ENCODE results near the gene CXCL5.
"Not testable (repeated sequence)": the region's sequence is repeated elsewhere in the genome, so short reads cannot be mapped to it uniquely, and the experiment has no call there.

CXCL5 gene

DNA sequence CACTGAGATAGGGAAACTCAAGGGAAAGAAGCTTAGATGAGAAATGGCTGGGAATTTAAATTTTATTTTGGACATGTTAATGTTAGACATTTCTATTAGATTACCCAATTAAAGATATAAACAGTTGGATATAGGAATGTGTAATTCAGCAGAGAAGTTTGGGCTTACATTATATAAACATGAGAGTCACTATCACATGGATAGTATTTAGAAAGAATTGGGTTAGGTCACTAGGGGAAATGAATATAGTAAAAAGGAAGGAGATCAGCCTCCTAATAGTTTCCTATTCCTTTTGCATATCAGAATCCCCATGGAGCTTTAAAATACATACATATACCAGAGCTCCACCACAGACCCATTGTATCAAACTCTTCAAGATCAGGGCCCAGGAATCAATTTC lies 19.6 kb upstream of the CXCL5 start:
- no peak overlapping the region for H3K4me3 ChIP-seq (ENCODE audit: low read depth, low read length)
- no peak for DNase-seq (ENCODE audit: low read depth)

DNA sequence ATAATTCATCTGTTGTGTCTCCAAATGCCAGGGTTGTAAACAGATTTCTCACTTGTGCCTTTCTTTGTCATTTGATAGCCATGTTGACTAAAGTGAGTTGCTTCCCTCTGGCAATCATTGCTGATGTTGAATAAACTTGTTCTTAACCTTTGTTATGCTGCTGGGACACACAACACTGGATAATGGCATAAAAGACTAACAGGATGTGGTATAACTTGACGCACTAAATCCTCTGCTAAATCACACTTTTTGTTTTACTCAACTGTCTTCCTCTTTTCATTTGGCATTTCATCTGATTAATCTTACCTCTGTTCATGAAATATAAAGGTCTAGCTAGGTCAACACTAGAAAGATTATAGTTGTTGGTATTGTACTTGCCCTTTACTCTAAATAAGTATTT lies 17.6 kb upstream of the CXCL5 start:
- H3K4me3 ChIP-seq (ENCODE audit: low read depth, low read length), result no peak overlapping the region
- no peak for DNase-seq (ENCODE audit: low read depth)

DNA sequence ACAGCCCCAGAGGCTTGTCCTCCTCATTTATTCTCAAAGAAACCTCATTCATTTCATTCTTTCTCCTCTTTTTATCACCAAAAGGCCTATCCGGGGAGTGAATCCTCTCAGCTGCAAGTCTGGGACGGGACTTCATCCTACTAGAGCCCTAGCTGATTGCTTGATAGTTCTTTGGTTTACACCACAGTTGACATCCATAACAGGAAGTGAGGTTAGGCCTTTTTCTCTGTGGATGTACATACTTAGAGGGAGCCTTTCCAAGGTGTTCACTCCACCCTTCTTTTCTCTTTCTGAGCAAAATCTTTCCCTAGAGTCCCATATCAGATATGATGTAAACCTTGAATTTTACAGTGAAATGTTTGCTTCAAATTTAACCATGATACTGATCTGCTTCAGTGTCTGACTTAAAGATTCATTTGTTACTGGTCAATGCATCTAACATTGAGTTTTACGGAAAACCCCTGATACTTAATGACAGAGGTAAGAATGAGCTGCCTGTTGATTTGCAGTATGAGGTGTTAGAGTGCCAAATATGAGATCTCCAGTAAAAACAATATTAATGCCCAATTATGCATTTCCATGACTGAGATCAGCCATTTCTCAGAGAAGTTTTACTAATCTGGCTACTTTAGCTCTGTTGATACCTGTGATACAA lies 16.8 kb upstream of the CXCL5 start:
- DNase-seq (ENCODE audit: low read depth), result no peak

DNA sequence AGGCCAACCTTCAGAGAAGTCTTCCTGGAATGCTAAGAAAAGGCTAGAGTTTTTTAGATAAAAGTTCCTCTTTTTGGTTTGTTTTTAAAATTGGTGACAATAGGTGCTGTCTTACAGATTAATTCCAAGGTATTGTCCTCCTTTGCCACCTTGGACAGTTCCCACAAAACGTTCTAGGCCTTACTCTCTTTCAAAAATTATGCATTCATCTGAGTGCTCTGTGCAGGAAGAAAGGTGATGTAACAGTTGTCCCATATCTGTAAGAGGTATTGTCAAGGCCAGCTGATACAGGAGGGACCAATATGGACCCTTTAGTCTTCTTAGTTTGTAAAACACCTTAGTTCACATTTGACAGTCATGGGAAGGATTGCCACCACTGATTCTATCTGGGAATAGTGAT lies 15.9 kb upstream of the CXCL5 start:
- H3K4me3 ChIP-seq (ENCODE audit: low read depth, low read length), result no peak overlapping the region
- DNase-seq (ENCODE audit: low read depth), result no peak

More for the DNA sequence above, 16.8 kb upstream of the CXCL5 start:
- no peak overlapping the region for H3K4me3 ChIP-seq (ENCODE audit: low read depth, low read length)

DNA sequence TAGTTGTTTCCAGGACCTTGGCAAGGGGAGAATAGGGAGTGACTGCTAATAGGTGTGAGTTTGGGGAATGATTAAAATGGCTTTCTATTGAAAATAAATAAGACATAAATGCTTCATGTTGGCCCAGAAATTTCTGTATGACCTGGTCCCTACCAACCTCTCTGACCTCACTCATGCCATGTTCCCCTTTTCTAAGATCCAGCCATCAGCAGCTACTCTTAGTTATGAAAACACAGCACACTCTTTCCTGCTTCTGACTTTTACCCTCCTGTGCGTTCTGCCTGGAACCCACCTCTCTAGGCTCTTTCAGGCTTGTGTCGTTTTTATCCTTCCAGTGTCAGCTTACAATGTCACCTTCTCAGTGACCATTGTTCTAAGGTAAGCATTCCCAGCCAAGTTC lies 14.8 kb upstream of the CXCL5 start:
- no peak overlapping the region for H3K4me3 ChIP-seq (ENCODE audit: low read depth, low read length)
- DNase-seq (ENCODE audit: low read depth), result no peak

DNA sequence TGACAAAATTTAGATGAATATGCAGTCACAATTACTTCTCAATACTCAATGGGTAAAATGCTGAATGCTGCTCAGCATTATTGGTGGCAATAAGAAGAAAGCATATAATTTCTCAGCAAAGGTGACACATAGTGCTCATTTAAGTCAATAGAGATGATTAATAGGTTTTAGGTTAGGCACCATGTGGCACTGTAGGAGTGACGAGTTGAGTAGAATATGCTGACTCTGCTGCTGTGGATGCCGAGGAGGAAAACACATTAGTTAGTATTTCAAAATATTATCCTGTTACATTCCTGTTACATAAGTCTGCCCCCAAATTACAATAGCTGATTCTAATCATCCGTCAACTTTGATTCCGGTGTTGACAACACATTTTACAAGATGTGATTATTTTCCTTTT lies 13.7 kb upstream of the CXCL5 start:
- no peak overlapping the region for H3K4me3 ChIP-seq (ENCODE audit: low read depth, low read length)
- no peak for DNase-seq (ENCODE audit: low read depth)

DNA sequence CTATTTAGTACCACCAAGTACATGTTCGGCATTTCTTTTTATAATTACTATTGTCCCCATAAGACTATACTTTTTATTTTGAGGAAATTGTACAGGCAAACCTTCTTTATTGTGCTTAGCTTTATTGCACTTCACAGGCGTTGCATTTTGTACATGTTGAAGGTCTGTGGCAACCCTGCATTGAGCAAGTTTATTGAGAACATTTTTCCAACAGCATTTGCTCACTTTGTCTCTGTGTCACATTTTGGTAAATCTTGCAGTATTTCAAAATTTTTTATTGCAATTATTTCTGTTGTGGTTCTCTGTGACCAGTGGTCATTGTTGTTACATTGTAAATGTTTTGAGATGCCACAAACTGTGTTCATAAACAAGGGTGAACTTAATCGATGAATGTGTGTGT lies 10.8 kb upstream of the CXCL5 start:
- H3K4me3 ChIP-seq (ENCODE audit: low read depth, low read length), result no peak overlapping the region
- no peak for DNase-seq (ENCODE audit: low read depth)

DNA sequence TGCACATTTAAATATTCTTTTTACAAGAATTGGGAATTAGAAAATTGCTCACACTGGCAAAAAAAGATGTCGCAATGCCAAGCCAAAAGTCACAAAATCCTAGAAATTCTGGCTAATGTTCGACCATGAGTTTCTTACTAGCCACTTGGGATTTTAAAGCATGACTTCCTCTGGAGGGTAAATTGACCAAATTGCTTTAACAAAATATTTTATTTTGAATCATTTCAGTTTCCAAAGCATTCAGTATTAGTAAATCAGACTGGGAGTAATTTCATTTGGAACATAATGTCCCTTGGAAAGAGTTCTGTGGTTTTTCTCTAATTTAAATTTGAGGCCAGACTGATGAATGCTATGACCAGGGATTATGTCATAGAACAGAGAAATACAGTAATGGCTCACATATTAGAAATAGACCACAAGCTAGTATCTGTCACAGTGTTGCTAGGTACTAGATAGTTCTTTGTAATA lies 7.6 kb upstream of the CXCL5 start:
- peak; percentile 75 for DNase-seq (ENCODE audit: low read depth)
- no peak overlapping the region for H3K4me3 ChIP-seq (ENCODE audit: low read depth, low read length)

DNA sequence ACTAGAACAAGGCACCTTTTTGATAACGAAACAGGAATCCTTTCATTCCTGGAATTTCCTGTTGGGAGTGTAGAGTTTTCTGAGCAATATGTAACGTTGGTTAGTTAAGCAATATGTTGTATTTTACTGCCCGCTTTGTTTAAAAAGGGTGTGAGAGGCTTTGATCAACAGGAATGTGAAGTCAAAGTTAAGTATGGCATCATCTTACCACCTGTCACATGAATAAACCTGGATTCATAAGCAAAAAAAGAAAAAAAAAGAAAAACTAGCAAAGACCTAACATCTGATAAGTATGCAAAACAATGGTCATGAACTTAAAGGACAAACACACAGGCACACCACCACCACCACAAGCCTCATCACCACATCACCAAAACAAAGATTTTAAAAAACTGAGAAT lies 7.1 kb upstream of the CXCL5 start:
- no peak for DNase-seq (ENCODE audit: low read depth)
- no peak overlapping the region for H3K4me3 ChIP-seq (ENCODE audit: low read depth, low read length)

DNA sequence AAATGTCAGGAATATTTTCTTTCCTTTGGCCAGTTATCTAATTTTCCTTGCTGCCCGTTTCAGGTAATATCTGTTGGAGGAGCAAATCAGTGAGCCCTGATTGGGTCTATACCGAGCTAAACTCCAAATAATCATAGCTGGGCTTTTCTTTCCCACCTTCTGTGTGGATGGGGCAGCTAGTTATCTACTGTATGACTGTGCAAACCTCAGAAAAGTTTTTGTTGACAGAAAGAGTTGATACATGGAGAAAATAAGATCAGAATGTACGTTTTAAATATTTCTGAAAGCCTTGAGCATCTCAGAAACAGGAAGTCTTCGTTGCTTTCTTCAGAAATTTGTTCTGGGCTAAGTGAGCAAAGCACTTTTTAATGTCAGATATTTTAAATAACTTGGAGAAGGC lies 6.2 kb upstream of the CXCL5 start:
- DNase-seq (ENCODE audit: low read depth), result no peak
- no peak overlapping the region for H3K4me3 ChIP-seq (ENCODE audit: low read depth, low read length)

DNA sequence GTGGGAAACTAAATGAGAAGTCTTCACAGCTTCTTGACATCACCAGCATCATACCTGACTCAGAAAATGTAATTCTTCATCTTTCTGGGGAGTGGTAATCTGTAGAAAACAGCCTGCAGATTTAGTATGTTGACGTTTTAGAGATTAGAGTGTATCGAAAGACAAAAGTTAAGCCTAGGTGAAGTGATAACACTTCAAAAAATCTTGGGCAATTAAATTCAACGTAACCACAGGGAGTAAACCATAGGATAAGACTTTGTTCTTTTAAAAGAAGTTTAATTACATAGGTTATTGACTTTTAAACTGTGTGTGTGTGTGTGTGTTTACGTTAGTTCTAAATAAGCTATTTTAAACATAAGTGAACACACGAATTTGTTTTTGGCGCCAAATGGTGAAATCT lies 1.8 kb upstream of the CXCL5 start:
- DNase-seq (ENCODE audit: low read depth), result no peak

DNA sequence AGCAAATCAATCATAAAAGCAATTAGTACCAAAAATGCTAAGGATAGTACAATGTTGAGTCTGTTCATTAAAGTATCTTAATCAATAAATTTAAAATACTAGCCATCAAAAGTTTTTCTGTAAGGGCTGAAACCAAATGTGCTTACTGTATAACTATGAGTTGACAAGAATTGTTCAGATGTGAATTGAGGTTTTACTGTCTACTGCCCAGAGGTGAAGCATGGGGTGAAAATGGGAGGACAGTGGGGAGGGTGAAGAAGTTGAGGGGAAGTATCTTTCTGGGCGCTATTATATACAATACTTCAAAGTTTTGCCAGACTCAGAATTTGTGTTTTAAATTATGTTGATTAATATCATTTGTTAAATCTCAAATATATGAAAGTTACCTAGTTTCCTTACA lies 6.4 kb downstream of the CXCL5 start:
- no peak overlapping the region for H3K4me3 ChIP-seq (ENCODE audit: low read depth, low read length)
- no peak for DNase-seq (ENCODE audit: low read depth)

More for the DNA sequence above, 1.8 kb upstream of the CXCL5 start:
- H3K4me3 ChIP-seq (ENCODE audit: low read depth, low read length), result no peak overlapping the region

DNA sequence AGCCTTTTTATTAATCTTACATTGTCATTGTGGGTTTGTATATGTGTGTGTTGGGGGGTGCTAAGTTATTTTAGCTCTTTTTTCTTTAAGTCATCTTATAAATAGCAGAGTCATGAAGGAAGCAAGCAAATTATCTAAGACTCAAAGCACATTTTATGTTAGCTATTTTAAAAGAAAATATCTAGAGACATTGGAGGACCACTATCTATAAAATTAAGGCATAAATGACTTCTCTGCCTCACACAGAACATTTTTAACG lies 6.8 kb downstream of the CXCL5 start:
- no peak for DNase-seq (ENCODE audit: low read depth)
- no peak overlapping the region for H3K4me3 ChIP-seq (ENCODE audit: low read depth, low read length)

DNA sequence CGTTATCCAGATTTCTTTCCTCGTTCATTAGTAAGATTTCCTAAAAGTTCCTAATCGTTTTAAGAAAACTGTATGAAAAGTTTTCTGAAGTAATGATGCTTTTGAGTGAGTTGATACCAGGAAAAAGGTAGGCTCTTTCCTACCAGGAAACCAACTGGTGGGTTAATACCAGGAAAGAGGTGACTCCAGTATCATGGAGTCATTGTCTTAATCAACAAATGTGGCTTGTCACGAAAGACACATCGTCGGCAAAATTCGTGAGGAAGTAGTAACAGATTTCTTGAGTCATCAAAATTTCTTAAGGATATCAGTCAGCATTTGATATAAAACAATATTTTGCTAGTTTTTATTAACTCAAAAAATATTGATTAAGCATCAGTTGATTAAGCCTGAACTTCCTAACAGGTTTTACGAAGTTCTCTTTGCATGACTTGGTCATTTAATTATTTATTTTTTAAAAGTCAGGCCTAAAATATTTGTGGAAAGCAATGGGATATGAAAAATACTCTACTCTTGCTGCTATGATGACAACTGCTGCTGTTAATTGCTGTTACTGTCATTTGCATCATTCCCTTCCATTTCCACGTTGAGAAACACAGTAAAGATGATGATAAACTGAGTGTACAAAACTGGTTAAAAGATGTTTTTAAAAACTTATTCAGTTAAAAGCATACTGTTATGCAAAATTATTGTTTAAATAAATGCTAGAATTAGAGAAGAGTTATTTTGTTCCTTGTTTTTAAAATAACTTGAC lies 7.3 kb downstream of the CXCL5 start:
- DNase-seq (ENCODE audit: low read depth), result no peak
- H3K4me3 ChIP-seq (ENCODE audit: low read depth, low read length), result no peak overlapping the region

DNA sequence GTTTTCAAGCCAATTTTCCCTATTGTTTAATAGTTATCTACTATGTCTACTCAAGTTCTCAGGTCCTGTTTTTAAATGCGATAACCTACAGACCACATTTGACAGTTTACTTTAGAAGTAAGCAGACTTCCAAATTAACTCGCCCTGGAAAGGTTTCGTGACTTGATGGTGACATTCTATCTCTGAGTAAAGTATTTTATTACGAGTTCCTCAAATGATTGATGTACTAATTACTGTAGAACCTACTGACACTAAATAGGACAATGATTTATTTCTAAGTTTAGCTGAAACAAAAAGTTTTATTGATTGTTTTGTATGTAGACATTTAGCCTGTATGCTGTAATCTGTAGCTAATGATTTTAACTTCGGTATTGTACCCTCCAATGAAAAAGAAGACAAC lies 8.5 kb downstream of the CXCL5 start:
- no peak for DNase-seq (ENCODE audit: low read depth)
- H3K4me3 ChIP-seq (ENCODE audit: low read depth, low read length), result no peak overlapping the region

DNA sequence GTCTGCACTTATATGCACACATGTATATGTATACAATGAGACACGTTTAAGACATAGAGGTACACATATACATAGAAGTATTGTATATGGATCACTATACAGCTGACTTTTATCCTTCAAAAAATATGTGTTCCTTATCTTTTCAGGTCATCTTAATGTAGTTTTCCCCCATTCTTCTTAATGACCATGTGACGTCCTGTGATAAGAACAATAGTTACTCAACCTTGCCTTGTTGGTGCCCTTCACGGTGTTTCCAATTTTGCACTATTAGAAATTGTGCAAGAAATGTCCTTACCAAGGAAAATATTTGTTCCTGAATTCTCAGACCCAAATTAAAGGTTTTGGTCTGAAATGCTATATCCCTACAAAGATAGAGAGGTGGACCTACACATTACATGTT lies 9.4 kb downstream of the CXCL5 start:
- no peak overlapping the region for H3K4me3 ChIP-seq (ENCODE audit: low read depth, low read length)
- no peak for DNase-seq (ENCODE audit: low read depth)

DNA sequence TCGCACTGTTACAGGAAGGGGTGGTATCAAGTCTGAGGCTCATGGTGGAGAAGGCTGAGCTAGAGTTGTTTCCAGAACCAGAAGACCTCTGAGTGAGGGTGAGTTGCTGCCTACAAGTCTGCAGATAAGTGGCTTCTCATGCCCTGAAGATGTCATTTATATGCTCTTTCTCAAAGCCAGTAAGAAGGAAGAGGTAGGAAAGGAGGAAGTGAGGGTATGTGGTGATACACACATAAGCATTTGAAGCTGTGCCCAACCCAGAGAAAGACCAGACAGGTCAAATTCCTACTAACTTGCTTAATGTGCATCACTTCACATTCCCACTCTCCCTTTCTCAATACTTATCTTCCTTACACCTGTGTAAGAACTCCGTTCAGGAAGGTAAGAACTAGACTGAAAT lies 10.4 kb downstream of the CXCL5 start, which contains the start of gene PPBP:
Gene PPBP (minus strand): TSS at position 130 of the 400 bp plus-strand sequence. CDS start 87 bp downstream, at position 43.
- no peak within 1 kb of the TSS for H3K4me3 ChIP-seq (ENCODE audit: low read depth, low read length)
- DNase-seq (ENCODE audit: low read depth), result no peak

DNA sequence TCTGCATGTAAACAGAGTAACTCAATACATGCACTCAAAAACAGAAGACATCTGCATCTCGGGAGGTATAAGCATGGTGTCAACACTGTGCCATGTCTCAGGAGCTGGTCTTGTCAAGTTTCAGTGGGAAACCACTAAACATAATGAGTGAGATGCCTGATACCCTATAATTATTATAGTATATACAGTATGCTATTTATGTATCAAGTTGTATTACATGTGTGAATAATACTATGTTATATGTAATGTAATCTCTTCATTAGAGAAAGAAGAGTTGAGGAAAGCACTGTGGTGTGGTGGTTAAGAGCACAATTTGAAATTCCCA lies 13.0 kb downstream of the CXCL5 start:
- no peak overlapping the region for H3K4me3 ChIP-seq (ENCODE audit: low read depth, low read length)
- no peak for DNase-seq (ENCODE audit: low read depth)

DNA sequence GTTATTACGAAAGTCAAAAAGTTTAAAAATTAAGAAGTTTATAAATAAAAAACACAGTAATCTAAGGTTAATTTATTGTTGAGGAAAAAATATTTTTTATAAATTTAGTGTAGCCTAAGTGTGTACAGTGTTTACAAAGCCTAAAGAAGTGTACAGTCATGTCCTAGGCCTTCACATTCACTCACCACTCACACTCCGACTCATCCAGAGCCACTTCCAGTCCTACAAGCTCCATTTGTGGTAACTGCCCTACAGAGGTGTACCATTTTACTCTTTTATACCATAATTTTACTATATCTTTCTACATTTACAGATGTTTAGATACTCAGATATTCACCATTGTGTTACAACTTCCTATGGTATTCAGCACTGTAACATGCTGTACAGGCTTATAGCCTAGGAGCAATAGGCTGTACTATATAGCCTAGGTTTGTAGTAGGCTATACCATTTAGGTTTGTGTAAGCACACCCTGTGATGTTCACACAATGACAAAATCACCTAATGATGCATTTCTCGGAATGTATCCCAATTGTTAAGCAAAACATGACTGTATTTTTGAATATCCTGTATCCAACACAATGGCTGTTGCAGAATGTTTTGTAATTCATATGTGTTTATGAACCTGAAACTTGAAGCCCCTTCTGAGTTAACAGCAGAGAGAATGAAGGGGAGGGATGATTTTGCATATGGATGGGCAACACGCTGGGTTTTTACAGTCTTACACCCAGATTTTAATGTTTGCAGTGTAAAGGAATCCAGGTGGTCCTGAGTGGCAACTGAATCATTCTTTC lies 13.5 kb downstream of the CXCL5 start:
- DNase-seq (ENCODE audit: low read depth), result no peak
- no peak overlapping the region for H3K4me3 ChIP-seq (ENCODE audit: low read depth, low read length)

DNA sequence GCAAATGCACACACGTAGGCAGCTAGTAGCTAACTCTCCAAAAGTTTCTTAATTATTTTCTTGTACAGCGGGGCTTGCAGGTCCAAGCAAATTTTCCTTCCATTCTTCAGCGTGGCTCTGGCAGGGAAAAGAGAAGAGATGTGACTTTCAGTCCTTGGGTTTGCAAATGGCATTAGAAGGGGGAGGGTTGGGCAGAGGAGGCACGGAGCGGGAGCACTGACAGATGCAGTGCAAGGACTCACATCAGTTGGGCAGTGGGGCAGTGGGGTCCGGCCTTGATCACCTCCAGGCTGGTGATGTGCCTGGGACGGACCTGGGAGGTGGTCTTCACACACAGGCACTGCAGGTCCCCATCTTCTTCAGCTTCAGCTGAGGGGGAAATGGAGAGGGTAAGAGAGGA lies 17.3 kb downstream of the CXCL5 start:
- not testable (repeated sequence) for DNase-seq (ENCODE audit: low read depth); H3K4me3 ChIP-seq (ENCODE audit: low read depth, low read length)
